T-cell (primary cell): ENCODE measurements around the gene TXNRD2. TPM values are rescaled to one million over a fixed set of nuclear protein-coding genes. Genes with fewer than 3 reads are reported as not detected.

ENCODE experiments used
- ATAC-seq, 4 experiments: fragments of 200-7000 bp in 3 of 4; fragments of 150-1000 bp in 1 of 4; cut with Tn5 transposase; replicated peaks in 1 of 4; 1 replicate in 3 of 4; 2 replicates in 1 of 4; pipeline ENCODE4 v1.10.0; 2021; ENCODE audit warnings: moderate library complexity in 3 of 4, mild to moderate bottlenecking in 2 of 4, moderate number of reproducible peaks in 1 of 4
- CTCF ChIA-PET, 2 donors: fragments of 300-600 bp; sonication (Branson Sonifier 250); formaldehyde crosslinking; loops; one replicate each; lab custom pipeline; 2022; ENCODE audit warnings: antibody characterized with exemption in 2 of 2; lab: Charles Lee
- POLR2A ChIA-PET, 2 donors: fragments of 300-600 bp; sonication (Branson Sonifier 250); formaldehyde crosslinking; loops; one replicate each; lab custom pipeline; 2022; ENCODE audit warnings: antibody characterized with exemption in 2 of 2; lab: Charles Lee
- DNase-seq, 35 experiments: peaks; one replicate each; pipeline versions ENCODE4 v3.0.0 to v3.0.0-alpha.2; 2013 to 2023
- H3K27ac ChIP-seq: one replicate; pipeline ENCODE4 v1.5.1; 2013; ENCODE audit warnings: low read length
- H3K27me3 ChIP-seq, 2 experiments: replicated peaks in 1 of 2; 1 replicate in 1 of 2; 2 replicates in 1 of 2; pipeline versions ENCODE4 v1.6.1 to v1.7.0; 2013; ENCODE audit warnings: low read length in 1 of 2, mixed read lengths in 1 of 2; ENCODE audit not compliant: control insufficient read depth in 2 of 2, insufficient read depth in 2 of 2; ENCODE audit errors: extremely low read depth in 1 of 2
- H3K36me3 ChIP-seq, 2 donors: 1 replicate in 1 of 2; 2 replicates in 1 of 2; pipeline versions ENCODE4 v1.6.1 to v1.7.0; 2013; ENCODE audit warnings: low read length in 1 of 2; ENCODE audit not compliant: control insufficient read depth in 2 of 2, insufficient read depth in 1 of 2; ENCODE audit errors: extremely low read depth in 1 of 2
- H3K4me1 ChIP-seq, 2 experiments: 1 replicate in 1 of 2; 2 replicates in 1 of 2; pipeline versions ENCODE4 v1.6.1 to v1.7.0; 2013; ENCODE audit warnings: low read length in 2 of 2, mixed read lengths in 1 of 2; ENCODE audit not compliant: insufficient read depth in 2 of 2, control insufficient read depth in 1 of 2; ENCODE audit errors: extremely low read depth in 1 of 2
- H3K4me3 ChIP-seq, 2 donors: 1 replicate in 1 of 2; 2 replicates in 1 of 2; pipeline versions ENCODE4 v1.5.1 to v1.7.0; 2013; ENCODE audit warnings: mild to moderate bottlenecking in 2 of 2, low read length in 1 of 2, moderate library complexity in 1 of 2; ENCODE audit not compliant: control insufficient read depth in 1 of 2; ENCODE audit errors: extremely low read depth in 1 of 2
- H3K9me3 ChIP-seq: 2 replicates; pipeline ENCODE4 v1.7.0; 2013
- H3K27ac Mint-ChIP-seq, 2 donors: one replicate each; pipeline ENCODE4 v1.8.0; 2020 to 2021; ENCODE audit warnings: mild to moderate bottlenecking in 2 of 2, mixed read lengths in 2 of 2
- H3K27me3 Mint-ChIP-seq, 2 donors: one replicate each; pipeline ENCODE4 v1.8.0; 2021 to 2022; ENCODE audit warnings: mixed read lengths in 2 of 2
- H3K36me3 Mint-ChIP-seq: one replicate; pipeline ENCODE4 v1.8.0; 2021; ENCODE audit warnings: mixed read lengths
- H3K4me1 Mint-ChIP-seq, 3 donors: one replicate each; pipeline ENCODE4 v1.8.0; 2020 to 2022; ENCODE audit warnings: mixed read lengths in 3 of 3, mild to moderate bottlenecking in 1 of 3
- H3K4me3 Mint-ChIP-seq, 3 donors: one replicate each; pipeline ENCODE4 v1.8.0; 2020 to 2022; ENCODE audit warnings: mild to moderate bottlenecking in 3 of 3, mixed read lengths in 3 of 3, moderate library complexity in 3 of 3
- H3K9me3 Mint-ChIP-seq, 3 donors: one replicate each; pipeline ENCODE4 v1.8.0; 2020 to 2022; ENCODE audit warnings: mixed read lengths in 3 of 3
- WGBS: methylation state at CpG from one replicate; pipeline ENCODE4 v1.1.5; 2013; ENCODE audit warnings: missing lambda C conversion rate; ENCODE audit not compliant: insufficient coverage; 5-methylcytosine and 5-hydroxymethylcytosine counted together
- total RNA-seq, 35 experiments: library from RNA in 6 of 35; stranded (reverse) in 6 of 35; fragments of 120-200 nt in 1 of 35; gene quantifications; one replicate each; pipeline versions ENCODE4 v1.2.1 to v1.2.4 and lab custom pipeline; 2013 to 2026

TXNRD2 gene
- total RNA-seq, 5 donors from 2014 or later (not counting 1 experiment from before 2014, with no cell fraction given) = 26.5 to 47.4 (median 28.7) TPM

GRCh38 chr22:19825904-19826618, 115.6 kb downstream of the TXNRD2 start:
- WGBS = 100% methylated on average over 2 of the region's 7 CpGs
- no peak overlapping the region for H3K27ac Mint-ChIP-seq
- H3K4me3 Mint-ChIP-seq = no peak overlapping the region
- CTCF ChIA-PET = no interaction called here
- no peaks in the 10 kb centered on the region for H3K27me3 Mint-ChIP-seq
- Histone ChIP-seq H3K27ac (no peak overlapping the region), H3K4me1 (no peaks in the 10 kb centered on the region), H3K9me3 (no peaks in the 10 kb centered on the region), H3K27me3 (no peaks in the 10 kb centered on the region), H3K4me3 (no peak overlapping the region), H3K36me3 (no peaks in the 10 kb centered on the region)
- H3K9me3 Mint-ChIP-seq = no peaks in the 10 kb centered on the region
- peaks cover 0 to 9% (median 7%) of the 10 kb centered on the region in 3 donors for H3K4me1 Mint-ChIP-seq
- H3K36me3 Mint-ChIP-seq = peaks cover 8% of the 10 kb centered on the region
- DNase-seq = no peak
- no peak for ATAC-seq
- POLR2A ChIA-PET = interaction anchor here in 1 of 2 donors (1.0 kb wide), 1 partner anchor 16 kb away, joined by 3 read pairs; no protein-coding TSS in a partner anchor

Other genes starting within 250 kb of the TXNRD2 start
- gene SEPTIN5, start 227.3 kb downstream of the TXNRD2 start, total RNA-seq = 1 to 10 TPM in 3 of 5 donors, under 1 TPM in 2; 0.33 to 3.2 (median 1.2) TPM
- 1 to 10 TPM in 1 of 5 donors, under 1 TPM in 4; 0.19 to 2.1 (median 0.36) TPM for gene GP1BB, start 218.3 kb downstream of the TXNRD2 start, total RNA-seq
- gene TBX1, start 181.0 kb downstream of the TXNRD2 start, total RNA-seq = under 1 TPM in 1 of 5 donors, not detected in 4; 0.20 TPM
- gene GNB1L, start 86.9 kb downstream of the TXNRD2 start, total RNA-seq = 10 to 100 TPM in 3 of 5 donors, 1 to 10 TPM in 2; 4.8 to 13.7 (median 12.9) TPM
- gene RTL10, start 86.9 kb downstream of the TXNRD2 start, total RNA-seq = 10 to 100 TPM; 21.1 to 35.1 (median 28.5) TPM
- gene COMT, start within 50 bp of the TXNRD2 start, total RNA-seq = 10 to 100 TPM; 30.6 to 53.1 (median 50.5) TPM
- 1 to 10 TPM; 2.5 to 8.6 (median 6.4) TPM for gene ARVCF, start 75.0 kb upstream of the TXNRD2 start, total RNA-seq
- 10 to 100 TPM; 29.9 to 48.4 (median 43.7) TPM for gene TANGO2, start 79.3 kb upstream of the TXNRD2 start, total RNA-seq
- 10 to 100 TPM; 38.4 to 48.1 (median 45.1) TPM for gene DGCR8, start 138.4 kb upstream of the TXNRD2 start, total RNA-seq
- gene RANBP1, start 174.3 kb upstream of the TXNRD2 start, total RNA-seq = 10 to 100 TPM; 64.0 to 81.1 (median 75.4) TPM
- 100 to 1,000 TPM in 3 of 5 donors, 10 to 100 TPM in 2; 87.6 to 136 (median 123) TPM for gene TRMT2A, start 175.4 kb upstream of the TXNRD2 start, total RNA-seq
- gene ZDHHC8, start 190.0 kb upstream of the TXNRD2 start, total RNA-seq = 100 to 1,000 TPM in 1 of 5 donors, 10 to 100 TPM in 4; 68.4 to 102 (median 92.1) TPM
- under 1 TPM in 3 of 5 donors, not detected in 2; 0.18 to 0.66 (median 0.58) TPM for gene CCDC188, start 209.2 kb upstream of the TXNRD2 start, total RNA-seq